8988T (cell line): ENCODE data around the gene OBI1.

Experiments
- DNase-seq: peaks from one replicate; pipeline ENCODE4 v3.0.0; 2011

The OBI1 gene

DNA sequence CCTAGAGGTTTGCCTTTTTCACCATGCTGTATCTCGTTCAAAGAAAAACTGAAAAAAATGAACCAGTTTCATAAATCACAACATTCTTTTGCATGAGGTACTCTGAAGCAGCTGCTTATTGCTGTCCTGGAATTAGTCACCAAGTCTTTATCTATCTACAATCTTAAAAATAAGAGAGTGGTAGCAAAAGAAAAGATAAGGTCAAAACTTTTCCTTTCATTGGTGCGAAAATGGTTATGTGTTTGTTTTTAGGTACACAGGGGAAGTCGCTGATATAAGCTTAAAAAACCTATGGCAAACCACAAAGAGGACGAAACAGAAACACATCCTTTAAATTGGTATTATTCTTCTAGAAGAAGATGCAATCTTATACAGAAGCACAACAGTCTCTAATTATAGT lies 20.7 kb downstream of the OBI1 start:
- no peak for DNase-seq

DNA sequence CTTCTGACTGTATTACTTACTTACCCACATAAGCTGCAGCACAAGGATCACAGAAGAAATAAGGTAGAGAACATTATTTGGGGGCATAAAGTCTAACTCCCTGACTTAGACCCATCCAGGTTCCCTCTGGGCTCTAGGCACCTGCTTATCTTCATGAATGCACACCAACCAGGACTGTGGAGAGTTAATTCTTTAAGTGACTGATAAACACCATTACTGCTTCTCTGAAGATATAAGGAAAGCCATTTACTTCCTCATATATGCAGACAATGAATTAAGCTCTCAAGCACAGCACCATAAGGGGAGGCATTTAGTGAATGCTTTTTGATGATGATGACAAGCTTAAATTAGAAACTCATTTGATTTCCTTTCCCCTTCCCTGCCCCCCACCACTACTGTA lies 22.5 kb downstream of the OBI1 start:
- DNase-seq: no peak

DNA sequence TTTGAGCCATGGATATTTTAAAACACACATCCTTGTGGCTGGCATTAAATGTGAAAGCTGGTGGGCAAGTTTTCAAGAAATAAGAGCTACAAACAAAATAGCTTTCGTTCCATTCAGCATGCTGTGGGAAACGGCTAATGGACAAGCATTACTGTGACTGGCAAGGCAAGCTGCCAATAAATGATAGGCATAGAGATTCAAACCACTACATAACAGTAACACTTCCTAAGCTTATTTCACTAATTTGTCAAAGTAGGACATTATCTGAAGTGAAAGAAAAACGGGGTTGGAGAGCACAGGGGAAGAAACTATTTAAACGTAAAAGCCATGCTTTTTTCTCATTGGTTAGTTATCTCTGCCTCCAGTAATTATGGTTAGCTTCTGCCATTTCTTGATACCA lies 26.0 kb downstream of the OBI1 start:
- no peak for DNase-seq

DNA sequence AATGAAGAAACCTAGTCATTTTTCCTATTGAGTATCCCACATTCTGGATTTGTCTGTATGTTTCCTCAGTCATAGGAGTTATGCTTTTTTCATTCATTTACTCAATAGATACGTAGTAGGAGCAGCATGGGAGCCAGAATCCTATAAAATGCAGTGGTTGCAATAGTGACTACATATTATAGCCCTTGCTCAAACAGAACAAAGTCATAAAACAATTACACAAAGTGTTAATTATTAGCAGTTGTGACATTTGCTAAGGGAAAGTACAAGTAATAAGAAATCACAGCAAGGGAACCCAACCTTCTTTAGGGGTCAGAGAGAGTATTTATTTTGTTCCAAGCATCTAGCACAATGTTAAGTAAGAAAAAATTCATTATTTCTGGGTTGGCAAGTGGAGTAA lies 27.9 kb downstream of the OBI1 start:
- no peak for DNase-seq

DNA sequence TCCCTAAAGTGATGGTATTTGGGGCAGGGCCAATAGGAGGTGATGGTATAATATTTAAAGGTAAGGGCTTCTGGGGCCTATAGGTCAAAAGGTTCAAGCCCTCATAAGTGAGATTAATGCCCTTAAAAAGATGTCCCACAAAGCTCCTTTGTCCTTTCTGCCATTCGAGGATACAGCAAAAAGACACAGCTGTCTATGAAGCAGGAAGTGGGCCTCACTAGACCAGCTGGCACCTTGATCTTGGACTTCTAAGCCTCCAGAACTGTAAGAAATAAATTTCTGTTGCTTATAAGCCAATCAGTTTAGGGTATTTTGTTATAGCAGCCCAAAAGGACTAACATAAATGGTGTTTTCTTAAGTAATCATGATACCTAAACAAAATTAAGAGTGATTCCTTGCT lies 28.4 kb downstream of the OBI1 start:
- no peak for DNase-seq

DNA sequence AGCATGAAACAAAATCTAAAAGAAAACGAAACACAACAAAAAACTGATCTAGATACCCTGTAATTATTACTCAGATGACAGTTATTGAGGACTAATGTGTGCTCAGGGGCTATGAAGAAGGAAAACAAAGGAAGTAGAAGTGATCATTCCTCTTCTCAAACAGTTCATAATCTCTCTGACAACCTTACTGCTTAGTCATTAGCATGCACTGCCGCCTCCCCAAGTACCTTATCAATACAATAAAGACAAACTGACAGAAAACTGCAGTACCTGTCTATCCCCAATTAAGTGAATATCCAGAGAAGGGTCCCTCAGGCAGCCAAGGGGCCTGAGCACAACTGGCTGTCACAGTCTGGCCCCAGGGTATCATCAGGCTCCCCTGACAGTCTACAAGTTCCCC lies 33.6 kb downstream of the OBI1 start:
- no peak for DNase-seq

DNA sequence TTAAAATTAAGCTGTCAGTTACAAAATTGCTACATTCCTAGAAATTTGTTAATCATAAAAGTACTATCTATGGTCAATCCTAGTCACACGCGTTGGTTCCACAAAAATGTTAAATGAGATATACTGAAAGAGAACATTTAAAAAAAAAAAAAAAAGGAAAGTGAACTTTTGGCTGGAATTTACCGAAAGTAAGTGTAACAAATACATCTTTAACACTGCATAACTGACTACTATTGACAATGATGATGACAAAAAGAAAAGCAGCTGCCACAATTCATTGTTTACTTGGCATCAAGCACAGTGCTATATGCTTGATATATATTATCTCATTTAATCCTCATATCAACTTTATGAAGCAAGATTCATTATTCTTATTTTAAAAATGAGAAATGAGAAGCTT lies 35.8 kb downstream of the OBI1 start:
- no peak for DNase-seq

DNA sequence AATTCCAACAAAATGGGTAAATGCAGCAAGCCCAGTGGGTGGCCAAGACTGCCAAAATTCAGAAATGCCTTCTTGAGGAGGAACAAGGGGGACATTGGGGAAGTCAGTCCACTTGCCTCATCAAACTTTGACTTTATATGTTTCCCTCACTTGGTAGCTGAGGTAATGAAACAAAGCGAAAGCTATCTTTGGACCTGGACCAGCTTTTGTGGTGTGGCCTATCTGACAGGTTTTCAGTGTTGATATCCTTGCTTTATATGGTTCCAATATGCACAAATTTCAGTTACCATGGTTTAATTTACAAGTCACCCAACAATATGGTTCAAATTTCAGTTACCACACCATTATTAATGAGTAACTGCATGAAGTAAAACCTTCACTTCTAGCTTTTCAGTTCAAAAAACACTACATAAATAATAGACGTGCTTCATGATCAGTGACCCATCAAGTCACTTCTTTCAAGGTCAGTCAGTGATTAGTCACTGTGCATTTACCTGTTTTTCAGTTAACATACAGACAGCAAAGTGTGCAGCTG lies 38.0 kb downstream of the OBI1 start:
- DNase-seq: no peak

DNA sequence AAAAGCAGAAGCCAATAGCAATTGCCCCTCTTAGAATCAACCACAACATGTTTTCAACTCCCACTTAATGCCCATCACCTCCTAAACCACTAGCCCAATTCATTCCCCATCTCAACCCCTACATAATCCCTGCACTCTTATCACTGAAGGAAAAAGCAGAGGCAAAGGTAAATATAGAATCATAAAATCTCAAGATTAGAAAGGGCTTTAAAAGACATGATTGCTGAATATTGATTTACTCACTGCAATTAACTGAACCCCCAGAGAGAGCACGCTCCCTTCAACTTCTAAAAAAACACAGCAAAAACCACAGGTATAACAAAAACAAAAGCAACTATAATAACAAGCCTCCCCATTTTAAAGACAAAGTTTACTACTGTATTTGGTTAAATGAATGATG lies 40.5 kb downstream of the OBI1 start:
- DNase-seq: no peak

DNA sequence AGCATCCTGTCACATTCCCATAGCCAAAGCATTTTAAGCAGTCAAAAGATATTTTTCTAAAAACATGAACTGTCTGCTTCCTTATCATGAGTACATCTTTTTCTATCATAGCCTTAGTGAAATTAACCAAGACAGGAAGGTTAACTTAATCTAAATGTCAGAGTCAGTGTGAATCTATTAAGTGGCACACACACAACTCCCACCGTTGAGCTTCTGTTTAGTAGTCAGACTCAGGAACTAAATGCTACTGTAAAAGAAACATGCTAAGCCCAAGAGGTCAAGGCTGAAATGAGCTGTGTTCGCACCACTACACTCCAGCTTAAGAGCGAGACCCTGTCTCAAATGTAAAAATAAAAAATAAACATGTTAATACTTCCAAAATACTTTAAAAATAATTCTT lies 47.9 kb downstream of the OBI1 start:
- DNase-seq: no peak

DNA sequence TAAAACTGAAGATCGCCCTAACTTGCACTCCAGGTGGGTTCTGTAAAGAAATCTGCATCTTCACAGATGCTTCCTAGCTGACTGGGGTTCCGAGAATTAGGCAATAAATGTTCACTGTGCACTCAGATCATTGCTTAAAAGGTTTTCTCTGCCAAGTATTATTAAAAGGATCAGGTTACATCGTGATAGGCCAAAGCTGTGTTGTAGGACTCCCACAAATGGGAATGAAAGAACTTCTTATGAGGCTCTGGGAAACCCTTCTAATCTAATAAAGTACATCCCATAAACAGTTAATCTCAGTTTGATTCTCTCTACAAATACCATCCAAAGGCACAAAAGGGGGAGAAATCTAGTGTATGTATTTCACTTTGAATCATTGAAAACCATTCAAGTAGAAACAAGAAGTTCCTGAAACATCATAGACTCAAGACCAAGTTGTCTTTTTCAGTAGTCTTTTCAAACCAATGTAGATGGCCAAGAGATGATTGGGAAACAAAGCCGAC lies 48.5 kb downstream of the OBI1 start:
- DNase-seq: no peak

DNA sequence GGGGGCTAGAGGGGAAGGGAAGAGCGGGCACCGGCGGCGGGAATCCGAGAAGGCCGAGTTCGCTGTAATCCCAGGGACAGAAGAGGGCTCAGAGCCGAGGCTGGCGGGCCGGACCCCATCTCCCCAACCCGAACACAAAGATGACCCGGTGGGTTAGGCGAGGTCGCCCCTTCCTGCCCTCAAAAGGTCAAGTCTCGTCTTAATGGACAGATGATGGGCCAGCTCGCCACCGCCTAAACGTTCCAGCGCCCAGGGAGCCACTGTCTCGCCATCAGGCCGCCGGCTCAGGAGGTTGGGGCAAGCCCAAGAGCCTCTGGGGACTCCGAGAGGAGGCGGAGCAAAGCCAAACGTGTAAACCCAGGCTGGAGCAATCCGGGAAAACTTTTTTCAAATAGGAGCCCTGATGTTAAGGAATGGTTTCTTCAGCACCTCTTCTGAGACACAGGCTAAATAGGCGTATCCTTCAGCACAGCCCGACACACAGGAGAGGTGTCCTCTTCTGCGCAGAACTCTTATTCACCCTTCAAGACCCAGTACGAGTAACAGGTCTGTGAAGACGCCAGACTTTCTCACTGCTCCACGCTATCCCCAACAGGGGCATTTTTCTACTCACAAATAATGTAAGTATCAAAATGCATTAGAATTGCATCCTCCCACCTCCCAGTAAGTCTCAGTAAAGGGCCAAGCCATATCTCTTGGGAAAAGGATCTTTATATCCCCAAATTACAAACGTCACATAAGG lies 49.3 kb downstream of the OBI1 start:
- no peak for DNase-seq

DNA sequence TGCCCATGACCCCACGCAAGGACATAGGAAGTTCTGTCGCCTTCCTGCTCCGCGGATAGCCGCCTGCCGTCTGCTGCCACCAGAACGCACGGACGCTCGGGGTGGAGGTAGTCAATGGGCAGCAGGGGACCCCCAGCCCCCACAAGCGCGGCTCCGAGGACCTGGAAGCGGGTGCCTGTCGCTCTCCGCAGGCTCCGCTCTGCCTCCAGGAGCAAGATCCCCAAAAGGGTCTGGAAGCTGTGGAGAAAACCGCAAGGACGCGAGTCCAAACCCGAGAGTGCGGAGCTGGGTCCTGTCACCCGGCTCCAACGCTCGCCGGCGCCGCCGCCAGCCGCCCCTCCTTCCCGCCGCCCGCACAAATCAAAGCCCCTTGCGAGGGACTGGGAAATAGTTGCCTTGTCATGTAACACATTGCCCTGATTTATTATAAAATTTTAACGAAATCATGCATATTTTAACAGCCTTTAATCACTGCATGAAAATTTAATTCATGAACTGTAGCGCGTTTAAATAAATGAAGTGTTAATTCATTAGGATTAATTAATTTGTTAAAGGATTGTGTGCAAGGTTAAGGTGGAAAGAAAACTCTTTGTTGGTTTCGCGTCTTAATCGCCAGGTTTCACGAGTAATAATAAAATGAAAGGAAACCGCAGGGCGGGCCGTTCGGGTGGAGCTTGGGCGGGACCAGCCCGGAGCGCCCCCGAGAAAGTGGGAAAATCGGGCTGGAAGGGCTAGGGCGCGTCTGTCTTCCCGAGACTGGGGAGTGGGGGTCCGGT lies 50.1 kb downstream of the OBI1 start:
- DNase-seq: no peak

DNA sequence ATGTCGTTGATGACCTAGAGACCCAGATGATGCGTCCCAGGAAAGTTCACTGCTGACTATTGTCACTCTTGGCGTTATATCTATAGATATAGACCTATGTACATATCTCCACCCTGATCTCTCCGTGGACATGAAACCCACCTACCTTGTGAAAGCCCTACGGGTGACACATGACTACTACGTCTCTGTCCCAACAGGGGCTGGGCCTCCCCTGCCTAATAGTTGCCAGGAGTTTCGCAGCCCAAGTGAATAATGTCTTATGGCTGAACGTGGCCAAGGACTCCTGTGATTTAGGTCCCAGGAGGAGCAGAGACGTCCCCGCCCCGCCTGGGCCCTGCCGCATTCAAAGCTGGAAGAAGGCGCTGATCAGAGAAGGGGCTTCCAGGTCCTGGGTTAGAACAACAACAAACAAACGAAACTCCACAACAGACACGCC lies 50.7 kb downstream of the OBI1 start:
- no peak for DNase-seq

DNA sequence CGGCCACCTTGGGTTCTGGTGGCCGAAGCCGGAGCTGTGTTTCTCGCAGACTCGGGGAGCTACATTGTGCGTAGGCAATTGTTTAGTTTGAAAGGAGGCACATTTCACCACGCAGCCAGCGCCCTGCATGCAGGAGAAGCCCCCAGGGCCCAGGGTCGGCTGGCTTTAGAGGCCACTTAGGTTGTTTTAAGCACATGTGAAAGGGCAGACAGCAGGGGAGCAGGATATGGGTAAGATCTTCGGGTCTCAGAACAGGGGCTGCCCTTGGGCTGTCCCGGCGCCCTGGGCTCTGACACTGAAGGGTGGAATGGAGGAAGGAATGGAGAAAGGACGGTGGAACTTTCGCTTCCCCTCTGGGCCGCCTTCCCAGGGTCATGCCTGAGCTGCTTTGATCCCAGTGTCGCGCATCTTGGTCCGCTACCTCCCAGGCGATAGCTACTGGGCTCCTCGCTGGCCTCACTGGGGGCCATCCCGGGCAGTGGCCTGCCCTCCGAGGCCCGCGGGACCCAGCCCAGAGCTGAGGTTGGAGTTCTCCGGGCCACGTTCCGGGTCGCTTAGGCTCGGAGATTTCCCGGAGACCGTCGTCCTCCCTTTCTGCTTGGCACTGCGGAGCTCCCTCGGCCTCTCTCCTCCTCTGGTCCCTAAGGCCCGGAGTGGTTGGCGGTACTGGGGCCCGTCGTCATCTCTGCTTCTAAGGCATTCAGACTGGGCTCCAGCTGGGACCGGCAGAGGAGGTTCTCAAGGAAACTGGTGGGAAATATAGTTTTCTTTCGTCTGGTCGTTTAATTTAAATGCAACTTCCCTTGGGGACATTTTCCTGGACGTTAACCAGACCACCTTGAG lies 51.3 kb downstream of the OBI1 start:
- no peak for DNase-seq

DNA sequence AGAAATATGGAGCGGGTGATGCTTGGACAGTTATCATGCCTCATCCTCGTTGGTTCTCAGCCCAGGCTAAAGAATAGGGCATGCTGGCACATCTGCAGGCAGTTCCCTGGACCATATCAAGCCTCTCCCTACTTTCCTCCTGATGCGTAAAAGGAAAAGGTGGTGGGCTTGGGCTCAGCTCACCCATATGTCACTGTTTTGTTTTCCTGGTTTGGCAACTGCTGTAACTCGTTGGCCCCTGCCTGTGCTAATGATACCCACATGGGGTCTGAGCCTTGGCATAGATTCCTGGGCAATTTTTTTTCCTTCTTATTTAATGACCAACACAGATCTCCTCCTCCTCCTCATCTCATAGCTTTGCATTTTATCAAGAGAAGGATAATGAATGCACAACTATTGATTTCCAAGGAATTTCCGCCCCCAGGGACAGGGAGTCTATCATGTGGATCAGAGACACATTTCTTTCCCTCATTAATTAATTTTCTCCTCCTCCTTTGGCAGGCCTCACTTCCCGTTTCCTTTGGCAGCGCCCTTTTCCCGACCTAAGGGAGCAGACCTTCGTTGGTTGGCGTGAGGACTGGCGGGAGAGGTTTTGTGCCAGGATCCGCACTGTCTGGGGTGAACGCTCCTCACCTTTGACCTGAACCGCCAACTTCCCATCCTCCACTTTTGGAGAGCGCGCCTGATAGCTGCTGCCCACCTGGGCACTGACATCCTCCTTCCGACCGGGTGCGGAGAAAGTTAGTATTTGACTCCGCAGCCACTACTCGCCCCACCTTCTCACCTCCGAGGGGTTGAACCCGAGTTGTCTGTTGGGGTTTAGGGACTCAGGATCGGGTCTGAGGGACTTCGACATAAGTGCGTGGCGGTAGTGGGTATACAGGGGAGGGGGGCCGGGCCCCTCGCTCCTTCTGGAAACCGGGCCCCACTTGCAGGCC lies 52.2 kb downstream of the OBI1 start:
- no peak for DNase-seq

DNA sequence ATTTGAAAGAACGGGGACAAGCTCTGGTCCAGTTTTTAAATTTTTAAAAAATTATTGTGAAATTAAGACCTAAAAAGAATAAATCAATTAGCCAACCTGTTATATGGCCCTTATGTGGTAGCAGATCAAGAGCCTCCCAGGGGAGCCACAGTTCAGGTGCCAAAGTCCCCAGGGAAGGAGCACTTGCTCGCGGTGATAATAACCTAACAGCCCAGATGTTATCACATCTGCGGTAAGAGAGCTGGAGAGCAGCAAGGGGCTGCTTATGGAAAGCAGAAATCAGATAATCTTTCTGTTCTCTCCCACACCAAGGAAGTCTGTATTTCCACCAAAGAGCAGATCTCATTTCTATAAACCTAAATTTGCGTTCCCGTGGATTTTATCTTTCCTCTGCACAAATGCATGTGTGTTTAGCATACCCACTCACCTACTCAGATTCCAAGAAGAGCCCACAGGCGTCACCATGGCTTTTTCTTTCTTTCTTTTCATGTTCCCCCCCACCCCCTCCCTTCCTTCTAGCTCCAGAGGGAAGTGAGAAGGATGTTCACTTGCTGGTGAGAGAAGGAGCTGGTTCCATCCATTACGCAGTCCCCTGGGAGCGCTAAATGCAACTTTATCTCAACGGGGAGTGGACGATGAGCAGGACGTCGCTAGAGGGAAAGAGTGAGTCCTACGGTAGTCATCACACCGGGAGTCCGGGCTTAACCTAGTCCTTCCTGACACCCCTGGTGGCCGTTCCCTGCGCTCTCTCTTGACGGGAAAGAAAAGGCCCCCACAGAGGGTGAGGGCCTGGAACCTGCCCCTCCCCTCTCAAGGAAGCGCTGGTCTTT lies 54.0 kb downstream of the OBI1 start:
- DNase-seq: no peak

DNA sequence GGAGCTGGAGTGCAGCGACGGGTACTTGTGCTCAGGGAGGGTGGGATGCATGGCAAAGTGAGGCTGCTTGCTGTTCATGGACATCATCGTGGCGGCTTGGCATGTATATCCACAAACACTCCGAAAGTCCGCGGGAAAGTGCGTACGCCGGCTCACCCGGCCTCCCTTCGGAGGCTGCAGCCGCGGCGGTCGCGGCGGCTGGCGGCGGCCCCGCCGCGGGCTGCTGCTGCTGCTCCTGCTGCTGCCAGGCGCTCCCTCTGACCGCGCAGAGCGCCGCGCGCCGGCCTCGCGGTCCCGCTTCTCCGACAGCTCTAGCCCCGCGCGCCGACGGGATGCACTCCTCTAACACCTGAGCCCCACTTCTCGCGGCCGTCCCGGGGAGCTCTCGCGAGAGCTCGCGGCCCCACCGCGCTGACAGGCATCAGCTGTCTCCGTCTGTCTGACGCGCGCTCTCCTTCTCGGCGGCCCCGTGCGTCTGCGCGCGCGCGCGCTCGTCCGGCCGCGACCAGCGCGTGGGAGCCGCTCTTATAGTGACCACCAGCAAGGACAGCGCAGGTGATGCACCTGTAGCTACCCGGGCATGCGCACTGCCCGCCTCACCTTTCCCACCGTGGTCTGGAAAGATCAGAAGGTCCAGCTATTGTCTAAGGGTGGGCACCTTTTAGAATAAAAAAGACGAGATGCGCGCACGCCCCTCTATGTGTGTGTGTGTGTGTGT lies 55.6 kb downstream of the OBI1 start, which contains the start of gene POU4F1:
POU4F1 (minus strand) TSS at position 313 of the 718 bp plus-strand sequence; CDS start at position 87, 226 bp downstream.
- no peak for DNase-seq

DNA sequence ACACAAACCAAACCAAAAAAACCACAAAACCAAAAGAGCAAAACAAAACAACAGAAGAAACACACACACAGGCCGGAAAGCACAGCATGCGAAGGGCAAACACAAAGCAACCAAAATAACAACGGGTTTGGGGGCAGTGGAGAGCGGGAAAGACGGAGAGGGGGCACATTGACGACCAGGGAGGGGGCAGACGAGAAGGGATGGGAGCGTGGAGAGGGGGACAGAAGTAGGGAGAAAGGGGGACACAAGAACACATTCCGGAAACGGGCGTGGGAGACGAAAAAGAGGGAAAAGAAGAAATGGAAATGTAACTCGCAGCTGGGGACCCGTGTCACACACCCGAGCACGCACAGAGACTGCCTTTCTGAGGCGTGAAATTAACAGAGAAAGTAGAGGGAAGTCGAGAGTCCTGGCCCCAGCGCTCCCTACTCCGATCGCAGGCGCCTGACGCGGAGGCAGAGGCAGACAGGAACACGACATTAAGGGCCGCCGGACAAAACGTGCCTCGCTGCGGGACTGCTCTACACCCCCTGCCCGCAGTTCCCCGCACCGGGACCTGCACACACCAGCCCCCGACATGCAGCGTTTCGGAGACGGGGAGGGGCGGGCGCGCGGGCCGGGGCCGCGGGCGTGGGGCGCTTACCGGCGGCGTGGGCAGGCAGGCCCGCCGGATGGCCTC lies 56.3 kb downstream of the OBI1 start:
- no peak for DNase-seq
